Measurements from ENCODE around the gene MAN1A1. TPM values are rescaled to one million over a fixed set of nuclear protein-coding genes. Genes with fewer than 3 reads are reported as not detected.

The MAN1A1 gene
- total RNA-seq, 1 donor from 2014 or later, result 78.0 TPM

- ATAC-seq (no peak), DNase-seq (no peak)
- Histone ChIP-seq H3K9me3 (no peaks in the 10 kb centered on the region), H3K4me3 (no peak overlapping the region), H3K27me3 (ENCODE audit: low read depth) (no peaks in the 10 kb centered on the region), H3K4me1 (no peaks in the 10 kb centered on the region), H3K27ac (no peak overlapping the region), H3K36me3 (peaks cover 36% of the 10 kb centered on the region)
- no peak for TF ChIP-seq CTCF (IDR thresholded peaks at IDR 0.05)
- intact Hi-C loops (cut with DNase I), result no loop called here
Observed at GRCh38 chr6:119179842-119180241, 169.7 kb downstream of the MAN1A1 start.

DNA sequence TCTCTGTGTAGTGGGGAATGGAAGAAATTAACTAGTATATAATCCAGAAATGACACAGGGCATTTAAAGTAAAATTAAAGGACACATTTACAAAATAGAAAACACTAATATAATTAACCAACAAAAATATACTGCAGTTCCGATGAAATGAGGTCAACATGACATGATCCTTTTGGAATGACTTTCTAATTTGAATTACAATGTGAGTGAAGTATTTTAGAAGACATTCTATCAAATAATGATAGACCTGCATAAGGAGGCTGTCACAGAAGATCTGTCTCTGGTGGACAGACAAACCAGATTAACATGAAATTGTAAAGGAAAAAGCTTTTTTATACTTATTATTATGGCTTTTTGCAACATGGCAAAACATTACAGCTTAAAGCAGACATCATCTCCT lies 170.5 kb downstream of the MAN1A1 start:
- ATAC-seq (no peak), DNase-seq (no peak)
- Histone ChIP-seq H3K4me1 (no peaks in the 10 kb centered on the region), H3K36me3 (peaks cover 36% of the 10 kb centered on the region), H3K27ac (no peak overlapping the region), H3K4me3 (no peak overlapping the region), H3K27me3 (ENCODE audit: low read depth) (no peaks in the 10 kb centered on the region), H3K9me3 (no peaks in the 10 kb centered on the region)
- intact Hi-C loops (cut with DNase I), result no loop called here
- no peak for TF ChIP-seq CTCF (IDR thresholded peaks at IDR 0.05)

DNA sequence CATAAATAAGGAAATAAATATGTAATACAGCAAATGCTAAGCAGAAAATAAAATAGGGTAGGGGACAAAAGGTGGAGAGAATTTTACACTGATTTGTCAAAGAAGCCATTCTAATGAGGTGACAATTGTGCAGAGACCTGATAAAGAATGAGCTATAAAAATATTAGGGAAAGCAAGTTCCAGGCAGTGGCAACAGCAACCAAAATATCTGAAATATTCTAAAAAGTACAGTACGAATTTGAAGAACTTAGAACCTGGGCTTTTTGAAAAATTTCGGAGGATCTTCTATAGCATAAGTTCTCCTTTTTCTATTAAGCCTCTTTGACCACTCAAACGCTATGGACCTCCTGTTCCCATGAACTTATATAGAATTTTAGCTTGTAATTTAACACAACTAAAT lies 173.1 kb downstream of the MAN1A1 start:
- H3K4me3 ChIP-seq, result no peak overlapping the region
- no peaks in the 10 kb centered on the region for H3K4me1 ChIP-seq
- no peaks in the 10 kb centered on the region for H3K9me3 ChIP-seq
- ATAC-seq (no peak), DNase-seq (no peak)
- peaks cover 31% of the 10 kb centered on the region for H3K36me3 ChIP-seq
- no peak overlapping the region for H3K27ac ChIP-seq
- no peak for TF ChIP-seq CTCF (IDR thresholded peaks at IDR 0.05)
- intact Hi-C loops (cut with DNase I), result no loop called here
- no peaks in the 10 kb centered on the region for H3K27me3 ChIP-seq (ENCODE audit: low read depth)

DNA sequence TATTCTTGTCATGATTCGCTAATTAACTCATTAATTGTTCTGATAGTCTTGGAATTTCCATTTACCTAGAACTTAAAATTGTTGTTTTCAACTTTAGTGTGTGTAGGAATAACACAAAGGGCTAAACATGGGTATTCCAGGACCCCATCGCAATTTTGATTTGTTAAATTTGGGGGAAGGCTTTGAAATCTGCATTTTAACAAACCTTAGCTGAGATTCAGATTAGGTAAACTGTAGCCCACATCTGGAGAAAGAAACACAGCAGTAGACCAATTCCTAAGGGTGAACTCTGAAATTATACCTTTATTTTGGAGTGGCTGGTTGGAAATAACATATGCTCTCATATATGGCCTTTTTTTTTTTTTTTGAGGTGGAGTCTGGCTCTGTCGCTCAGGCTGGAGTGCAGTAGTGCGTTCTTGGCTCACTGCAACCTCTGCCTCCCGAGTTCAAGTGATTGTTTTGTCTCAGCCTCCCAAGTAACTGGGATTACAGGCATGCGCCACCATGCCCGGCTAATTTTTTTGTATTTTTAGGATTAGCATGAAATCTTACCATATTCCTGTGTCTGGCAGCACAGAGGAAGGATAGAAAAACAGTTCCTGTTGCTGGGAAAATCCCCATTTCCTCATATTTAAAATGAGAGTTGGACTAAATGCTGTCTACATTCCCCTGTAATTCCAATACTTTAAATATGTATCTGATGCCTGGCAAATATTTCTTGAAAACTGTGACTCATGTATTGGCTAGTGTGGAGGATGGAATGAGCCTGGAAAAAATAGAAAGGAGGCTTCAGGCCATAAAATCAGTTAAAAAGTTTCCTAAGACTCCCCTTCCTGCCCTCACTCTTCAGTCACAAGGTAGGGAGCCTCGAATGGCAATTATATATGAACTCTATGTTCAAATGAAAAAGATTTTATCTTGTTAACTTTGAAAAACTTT lies 174.4 kb downstream of the MAN1A1 start:
- intact Hi-C loops (cut with DNase I), result no loop called here
- Histone ChIP-seq H3K4me1 (no peaks in the 10 kb centered on the region), H3K27ac (no peak overlapping the region), H3K9me3 (no peaks in the 10 kb centered on the region), H3K4me3 (no peak overlapping the region), H3K27me3 (ENCODE audit: low read depth) (no peaks in the 10 kb centered on the region), H3K36me3 (peaks cover 27% of the 10 kb centered on the region)
- TF ChIP-seq CTCF (IDR thresholded peaks at IDR 0.05), result no peak
- ATAC-seq (no peak), DNase-seq (no peak)

- no peak overlapping the region for H3K4me3 ChIP-seq
- peaks cover 16% of the 10 kb centered on the region for H3K36me3 ChIP-seq
- TF ChIP-seq CTCF (IDR thresholded peaks at IDR 0.05), result no peak
- no peak overlapping the region for H3K27ac ChIP-seq
- H3K9me3 ChIP-seq, result no peaks in the 10 kb centered on the region
- intact Hi-C loops (cut with DNase I), result no loop called here
- H3K27me3 ChIP-seq (ENCODE audit: low read depth), result no peaks in the 10 kb centered on the region
- H3K4me1 ChIP-seq, result no peaks in the 10 kb centered on the region
- ATAC-seq (no peak), DNase-seq (no peak)
Observed at GRCh38 chr6:119174085-119174445, 175.5 kb downstream of the MAN1A1 start.
